ENCODE data around the gene AKR1D1.

AKR1D1 gene

GRCh38 chr7:138095972-138096935 is 20.0 kb downstream of the AKR1D1 start:
- H3K18ac ChIP-seq (ENCODE audit: low read length): no peak overlapping the region
- no peak overlapping the region for H2AK5ac ChIP-seq (ENCODE audit: low read length)
- no peak overlapping the region for H3K23ac ChIP-seq (ENCODE audit: low read length)
- WGBS (ENCODE audit: extremely low coverage, insufficient coverage, insufficient read length): no CpG with 5 or more reads among the region's 8 CpGs
- no peak overlapping the region for H3K9ac ChIP-seq (ENCODE audit: low read length)
- no peak overlapping the region for H3K27ac ChIP-seq (ENCODE audit: low read depth, low read length)
- no peaks in the 10 kb centered on the region for H3K79me2 ChIP-seq (ENCODE audit: control insufficient read depth, insufficient read depth, low read length, poor library complexity)
- H4K91ac ChIP-seq (ENCODE audit: low read depth, low read length): no peak overlapping the region
- H3K4me2 ChIP-seq (ENCODE audit: low read length): no peak overlapping the region
- no peak overlapping the region for H2AFZ ChIP-seq (ENCODE audit: insufficient read depth, low read length, poor library complexity)
- H3K4ac ChIP-seq (ENCODE audit: low read depth, low read length): no peak overlapping the region
- H3K9me3 ChIP-seq (ENCODE audit: insufficient read depth, low read depth, low read length): no peaks in the 10 kb centered on the region
- H3K36me3 ChIP-seq (ENCODE audit: control insufficient read depth in 1 of 2, insufficient read depth in 2 of 2, low read length in 2 of 2): no peaks in the 10 kb centered on the region
- no peaks in the 10 kb centered on the region for H3K79me1 ChIP-seq (ENCODE audit: low read length)
- H2BK5ac ChIP-seq (ENCODE audit: low read depth, low read length, poor library complexity): no peak overlapping the region
- H3K27me3 ChIP-seq (ENCODE audit: insufficient read depth, low read length): no peaks in the 10 kb centered on the region
- DNase-seq: no peak
- H4K8ac ChIP-seq (ENCODE audit: low read depth, low read length): no peak overlapping the region
- no peak overlapping the region for H3K4me3 ChIP-seq (ENCODE audit: low read depth, low read length)
- no peak overlapping the region for H3K14ac ChIP-seq (ENCODE audit: low read length)
- no peak overlapping the region for H2BK120ac ChIP-seq (ENCODE audit: insufficient read depth, low read length, poor library complexity)
- no peak overlapping the region for H2BK12ac ChIP-seq (ENCODE audit: low read length)
- no peak overlapping the region for H4K12ac ChIP-seq (ENCODE audit: low read depth, low read length)
- no peaks in the 10 kb centered on the region for H3K4me1 ChIP-seq (ENCODE audit: control insufficient read depth in 1 of 2, insufficient read depth in 2 of 2, low read length in 2 of 2)

- Histone ChIP-seq H3K27me3 (ENCODE audit: insufficient read depth, low read length) (no peaks in the 10 kb centered on the region), H4K91ac (ENCODE audit: low read depth, low read length) (no peak overlapping the region), H3K23ac (ENCODE audit: low read length) (no peak overlapping the region), H4K8ac (ENCODE audit: low read depth, low read length) (no peak overlapping the region), H3K79me2 (ENCODE audit: control insufficient read depth, insufficient read depth, low read length, poor library complexity) (no peaks in the 10 kb centered on the region), H3K4me1 (ENCODE audit: control insufficient read depth in 1 of 2, insufficient read depth in 2 of 2, low read length in 2 of 2) (no peaks in the 10 kb centered on the region), H2AK5ac (ENCODE audit: low read length) (no peak overlapping the region), H3K18ac (ENCODE audit: low read length) (no peak overlapping the region), H3K4me3 (ENCODE audit: low read depth, low read length) (no peak overlapping the region), H3K4ac (ENCODE audit: low read depth, low read length) (no peak overlapping the region), H3K9ac (ENCODE audit: low read length) (no peak overlapping the region), H3K27ac (ENCODE audit: low read depth, low read length) (no peak overlapping the region), H2BK5ac (ENCODE audit: low read depth, low read length, poor library complexity) (no peak overlapping the region), H2BK120ac (ENCODE audit: insufficient read depth, low read length, poor library complexity) (no peak overlapping the region), H4K12ac (ENCODE audit: low read depth, low read length) (no peak overlapping the region), H2BK12ac (ENCODE audit: low read length) (no peak overlapping the region), H3K4me2 (ENCODE audit: low read length) (no peak overlapping the region), H3K14ac (ENCODE audit: low read length) (no peak overlapping the region), H2AFZ (ENCODE audit: insufficient read depth, low read length, poor library complexity) (no peak overlapping the region), H3K79me1 (ENCODE audit: low read length) (no peaks in the 10 kb centered on the region), H3K36me3 (ENCODE audit: control insufficient read depth in 1 of 2, insufficient read depth in 2 of 2, low read length in 2 of 2) (no peaks in the 10 kb centered on the region), H3K9me3 (ENCODE audit: insufficient read depth, low read depth, low read length) (no peaks in the 10 kb centered on the region)
- DNase-seq: peak in 1 of 2 donors; percentile 11
- WGBS (ENCODE audit: extremely low coverage, insufficient coverage, insufficient read length): no CpG with 5 or more reads among the region's 3 CpGs
Observed at GRCh38 chr7:138097064-138097741, 20.9 kb downstream of the AKR1D1 start.

DNA sequence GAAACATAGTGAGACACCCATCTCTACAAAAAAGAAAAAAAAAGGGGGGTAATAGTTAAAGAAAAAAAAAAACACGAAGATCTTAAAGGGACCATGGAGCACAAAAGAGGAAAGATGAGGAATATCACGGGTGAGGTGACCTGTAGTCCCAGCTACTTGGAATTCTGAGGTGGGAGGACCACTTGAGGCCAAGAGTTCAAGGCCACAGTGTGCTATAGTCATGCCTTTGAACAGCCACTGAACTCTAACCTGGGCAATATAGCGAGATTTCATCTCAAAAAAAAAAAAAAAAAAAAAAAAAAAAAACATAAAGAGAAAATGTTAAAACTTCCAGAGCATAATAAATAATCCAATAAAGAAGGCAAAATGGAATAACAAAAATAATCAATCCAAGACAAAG is 23.6 kb downstream of the AKR1D1 start:
- H3K27me3 ChIP-seq (ENCODE audit: insufficient read depth, low read length): no peaks in the 10 kb centered on the region
- no peak overlapping the region for H3K27ac ChIP-seq (ENCODE audit: low read depth, low read length)
- no peaks in the 10 kb centered on the region for H3K79me2 ChIP-seq (ENCODE audit: control insufficient read depth, insufficient read depth, low read length, poor library complexity)
- no peak overlapping the region for H2BK5ac ChIP-seq (ENCODE audit: low read depth, low read length, poor library complexity)
- H3K9me3 ChIP-seq (ENCODE audit: insufficient read depth, low read depth, low read length): no peaks in the 10 kb centered on the region
- H4K91ac ChIP-seq (ENCODE audit: low read depth, low read length): no peak overlapping the region
- H2AK5ac ChIP-seq (ENCODE audit: low read length): no peak overlapping the region
- H2BK120ac ChIP-seq (ENCODE audit: insufficient read depth, low read length, poor library complexity): no peak overlapping the region
- H3K4me2 ChIP-seq (ENCODE audit: low read length): no peak overlapping the region
- H3K18ac ChIP-seq (ENCODE audit: low read length): no peak overlapping the region
- H4K12ac ChIP-seq (ENCODE audit: low read depth, low read length): no peak overlapping the region
- no peak overlapping the region for H4K8ac ChIP-seq (ENCODE audit: low read depth, low read length)
- no peak overlapping the region for H3K23ac ChIP-seq (ENCODE audit: low read length)
- no peak overlapping the region for H3K14ac ChIP-seq (ENCODE audit: low read length)
- no peak overlapping the region for H3K4ac ChIP-seq (ENCODE audit: low read depth, low read length)
- H3K79me1 ChIP-seq (ENCODE audit: low read length): no peaks in the 10 kb centered on the region
- H2BK12ac ChIP-seq (ENCODE audit: low read length): no peak overlapping the region
- no CpG with 5 or more reads among the region's 3 CpGs for whole genome bisulfite sequencing (ENCODE audit: extremely low coverage, insufficient coverage, insufficient read length)
- no peak overlapping the region for H3K9ac ChIP-seq (ENCODE audit: low read length)
- H3K4me1 ChIP-seq (ENCODE audit: control insufficient read depth in 1 of 2, insufficient read depth in 2 of 2, low read length in 2 of 2): no peaks in the 10 kb centered on the region
- H2AFZ ChIP-seq (ENCODE audit: insufficient read depth, low read length, poor library complexity): no peak overlapping the region
- no peaks in the 10 kb centered on the region for H3K36me3 ChIP-seq (ENCODE audit: control insufficient read depth in 1 of 2, insufficient read depth in 2 of 2, low read length in 2 of 2)
- H3K4me3 ChIP-seq (ENCODE audit: low read depth, low read length): no peak overlapping the region
- DNase-seq: no peak

DNA sequence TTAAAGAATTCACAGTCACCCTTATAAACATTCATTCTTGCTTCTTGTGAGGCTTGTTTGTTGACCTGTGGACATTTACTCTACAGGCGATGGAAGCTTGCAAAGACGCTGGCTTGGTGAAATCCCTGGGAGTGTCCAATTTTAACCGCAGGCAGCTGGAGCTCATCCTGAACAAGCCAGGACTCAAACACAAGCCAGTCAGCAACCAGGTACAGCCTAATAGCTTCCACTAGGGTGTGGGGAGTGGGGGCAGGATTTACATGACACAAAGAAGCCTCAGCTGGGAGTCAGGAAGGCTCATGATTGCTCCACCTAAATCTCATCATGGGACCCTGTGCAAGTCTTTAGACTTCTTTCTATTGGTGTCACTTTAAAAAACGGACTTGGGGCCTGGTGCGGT is 29.0 kb downstream of the AKR1D1 start:
- no CpG with 5 or more reads among the region's 5 CpGs for WGBS (ENCODE audit: extremely low coverage, insufficient coverage, insufficient read length)
- no peaks in the 10 kb centered on the region for H3K79me1 ChIP-seq (ENCODE audit: low read length)
- no peaks in the 10 kb centered on the region for H3K79me2 ChIP-seq (ENCODE audit: control insufficient read depth, insufficient read depth, low read length, poor library complexity)
- H3K23ac ChIP-seq (ENCODE audit: low read length): no peak overlapping the region
- no peaks in the 10 kb centered on the region for H3K27me3 ChIP-seq (ENCODE audit: insufficient read depth, low read length)
- no peaks in the 10 kb centered on the region for H3K4me1 ChIP-seq (ENCODE audit: control insufficient read depth in 1 of 2, insufficient read depth in 2 of 2, low read length in 2 of 2)
- no peaks in the 10 kb centered on the region for H3K9me3 ChIP-seq (ENCODE audit: insufficient read depth, low read depth, low read length)
- no peak overlapping the region for H4K12ac ChIP-seq (ENCODE audit: low read depth, low read length)
- H3K4me3 ChIP-seq (ENCODE audit: low read depth, low read length): no peak overlapping the region
- no peak overlapping the region for H3K18ac ChIP-seq (ENCODE audit: low read length)
- no peak overlapping the region for H2BK120ac ChIP-seq (ENCODE audit: insufficient read depth, low read length, poor library complexity)
- H3K4me2 ChIP-seq (ENCODE audit: low read length): no peak overlapping the region
- no peak overlapping the region for H3K9ac ChIP-seq (ENCODE audit: low read length)
- no peak overlapping the region for H2AFZ ChIP-seq (ENCODE audit: insufficient read depth, low read length, poor library complexity)
- no peaks in the 10 kb centered on the region for H3K36me3 ChIP-seq (ENCODE audit: control insufficient read depth in 1 of 2, insufficient read depth in 2 of 2, low read length in 2 of 2)
- peak in 1 of 2 donors; percentile 39 for DNase-seq
- H3K4ac ChIP-seq (ENCODE audit: low read depth, low read length): no peak overlapping the region
- no peak overlapping the region for H2AK5ac ChIP-seq (ENCODE audit: low read length)
- no peak overlapping the region for H3K14ac ChIP-seq (ENCODE audit: low read length)
- no peak overlapping the region for H2BK12ac ChIP-seq (ENCODE audit: low read length)
- H4K8ac ChIP-seq (ENCODE audit: low read depth, low read length): no peak overlapping the region
- H4K91ac ChIP-seq (ENCODE audit: low read depth, low read length): no peak overlapping the region
- no peak overlapping the region for H2BK5ac ChIP-seq (ENCODE audit: low read depth, low read length, poor library complexity)
- no peak overlapping the region for H3K27ac ChIP-seq (ENCODE audit: low read depth, low read length)
